HG03159 (cell line): ENCODE measurements around the gene FARP1.

Source experiments
- ATAC-seq: cut with Tn5 transposase; IDR thresholded peaks from one replicate; pipeline ENCODE4 v1.9.1; 2021; ENCODE audit warnings: mild to moderate bottlenecking, moderate library complexity; ENCODE audit not compliant: unreplicated experiment

FARP1 gene

DNA sequence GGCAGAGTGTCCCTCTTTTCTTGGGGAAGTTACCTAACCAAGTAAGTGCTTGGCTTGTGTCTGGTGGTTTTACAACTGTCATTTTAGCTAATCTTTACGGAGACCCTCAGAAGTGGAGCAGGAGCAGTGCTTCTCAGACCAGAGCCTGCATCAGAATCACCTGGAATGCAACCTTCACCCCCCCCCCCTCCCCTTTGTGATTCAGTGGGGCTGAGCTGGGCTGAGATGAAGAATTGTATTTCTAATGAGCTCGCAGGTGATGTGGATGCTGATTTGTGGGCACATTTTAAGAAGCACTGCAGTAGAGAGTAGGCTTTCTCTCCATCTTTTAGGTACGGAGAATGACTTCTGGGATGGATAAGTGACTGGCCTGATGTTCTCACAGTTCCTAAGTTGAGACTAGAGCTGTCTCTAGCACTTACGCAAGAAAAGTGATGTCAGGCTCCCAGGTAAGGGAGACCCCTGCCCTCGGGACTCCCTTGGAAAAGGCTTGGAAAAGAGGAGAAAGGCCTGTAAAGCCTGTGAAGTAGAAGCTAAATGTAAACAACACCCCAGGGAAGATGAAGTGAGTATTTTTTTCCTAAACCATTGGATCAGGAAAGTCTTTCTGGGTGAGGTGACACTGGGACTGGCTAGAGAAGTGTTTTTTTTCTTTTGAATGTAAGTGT is 57.5 kb downstream of the FARP1 start:
- ATAC-seq: no peak

DNA sequence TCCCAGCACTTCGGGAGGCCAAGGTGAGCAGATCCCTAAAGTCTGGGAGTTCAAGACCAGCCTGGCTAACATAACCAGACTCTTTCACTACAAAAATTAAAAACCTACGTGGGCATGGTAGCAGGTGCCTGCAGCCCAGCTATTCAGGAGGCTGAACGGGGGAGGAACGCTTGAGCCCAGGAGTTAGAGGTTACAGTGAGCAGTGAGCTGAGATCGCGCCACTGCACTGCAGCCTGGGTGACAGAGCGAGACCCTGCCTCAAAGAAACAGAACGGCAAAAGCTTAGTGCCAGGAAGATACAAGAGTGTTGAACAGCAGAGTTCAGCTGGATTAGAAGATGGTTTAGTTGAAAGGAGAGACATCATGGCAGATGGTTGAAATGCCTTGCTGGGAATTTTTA is 58.3 kb downstream of the FARP1 start:
- ATAC-seq: no peak

DNA sequence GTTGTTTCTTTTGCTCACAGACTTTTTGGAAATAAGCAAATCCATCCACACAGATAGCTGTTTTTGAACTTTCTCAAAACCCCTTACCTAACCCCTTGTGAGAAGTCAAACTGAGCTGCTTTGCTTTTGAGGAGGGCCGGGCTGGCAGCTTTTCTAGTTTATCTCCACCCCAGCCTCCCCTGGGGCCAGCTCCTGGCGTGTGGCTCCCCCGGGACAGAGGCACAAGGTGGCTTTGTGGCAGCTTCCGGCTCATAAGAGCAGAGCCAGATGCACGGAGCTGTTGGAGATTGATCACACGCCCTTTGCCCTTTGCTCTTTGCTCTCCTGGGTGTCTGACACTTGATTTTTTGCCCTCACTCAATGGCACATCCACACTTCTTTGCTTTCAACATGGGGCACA is 59.1 kb downstream of the FARP1 start:
- ATAC-seq: no peak

DNA sequence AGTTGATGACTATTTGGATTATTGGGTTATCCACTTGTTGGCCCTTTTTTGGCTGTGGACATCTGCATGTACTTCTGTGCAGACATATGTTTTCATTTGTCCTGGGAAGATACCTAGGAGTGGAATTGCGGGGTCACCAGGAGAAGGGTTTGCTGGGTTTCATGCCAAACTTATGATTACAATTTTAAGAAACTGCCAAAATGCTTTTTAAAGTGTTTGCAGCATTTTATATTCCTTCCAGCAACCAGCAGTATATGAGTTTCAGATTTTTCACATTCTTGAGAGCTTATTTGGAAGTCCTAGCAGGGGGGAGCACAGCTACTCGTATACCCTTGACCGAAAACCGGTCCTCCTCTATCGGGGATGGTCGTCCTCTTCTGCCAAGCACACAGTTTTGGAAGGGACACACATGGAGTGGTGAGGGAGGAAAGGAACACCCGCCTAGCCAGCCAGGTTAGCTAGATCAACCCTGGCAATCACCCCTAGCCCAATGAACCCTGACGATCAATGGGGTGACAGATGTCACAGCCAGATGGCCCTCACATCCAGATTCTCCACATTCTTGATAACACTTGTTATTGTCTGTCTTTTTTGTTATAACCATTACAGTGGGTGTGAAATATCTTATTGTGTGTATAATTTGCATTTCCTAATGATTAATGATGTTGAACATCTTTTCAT is 60.9 kb downstream of the FARP1 start:
- ATAC-seq: no peak

DNA sequence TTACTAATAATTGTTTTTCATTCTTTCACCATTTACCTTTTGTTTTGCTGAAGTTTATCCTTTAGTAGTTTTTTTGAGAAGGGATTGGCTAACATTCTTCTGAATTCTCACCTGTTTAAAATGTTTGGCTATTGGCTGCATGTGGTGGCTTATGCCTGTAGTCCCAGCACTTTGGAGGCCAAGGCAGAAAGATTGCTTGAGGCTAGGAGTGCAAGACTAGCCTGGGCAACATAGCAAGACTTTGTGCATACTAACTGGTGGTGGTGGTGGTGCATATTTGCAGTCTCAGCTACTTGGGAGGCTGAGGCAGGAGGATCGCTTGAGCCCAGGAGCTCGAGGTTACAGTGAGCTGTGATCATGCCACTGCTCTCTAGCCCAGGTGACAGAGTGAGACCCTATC is 61.7 kb downstream of the FARP1 start:
- ATAC-seq: no peak

DNA sequence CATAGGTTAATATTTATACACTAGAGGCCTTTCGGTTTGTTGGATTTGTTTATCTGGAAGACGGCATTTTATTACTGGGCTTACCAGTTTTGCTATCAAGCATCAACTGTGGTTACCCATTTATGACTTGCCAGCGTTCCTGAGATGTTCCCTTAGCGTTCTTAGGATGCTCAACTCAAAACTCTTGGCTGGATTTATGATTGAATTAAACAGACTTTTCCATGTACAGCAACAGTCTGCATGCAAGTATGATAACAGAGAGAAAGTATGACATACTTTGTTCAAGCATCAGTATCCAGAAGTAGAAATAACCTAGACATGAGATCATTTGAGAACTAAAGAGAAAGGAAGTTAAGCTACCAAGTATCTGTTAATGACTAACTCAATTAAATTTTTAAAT is 64.1 kb downstream of the FARP1 start:
- no peak for ATAC-seq

DNA sequence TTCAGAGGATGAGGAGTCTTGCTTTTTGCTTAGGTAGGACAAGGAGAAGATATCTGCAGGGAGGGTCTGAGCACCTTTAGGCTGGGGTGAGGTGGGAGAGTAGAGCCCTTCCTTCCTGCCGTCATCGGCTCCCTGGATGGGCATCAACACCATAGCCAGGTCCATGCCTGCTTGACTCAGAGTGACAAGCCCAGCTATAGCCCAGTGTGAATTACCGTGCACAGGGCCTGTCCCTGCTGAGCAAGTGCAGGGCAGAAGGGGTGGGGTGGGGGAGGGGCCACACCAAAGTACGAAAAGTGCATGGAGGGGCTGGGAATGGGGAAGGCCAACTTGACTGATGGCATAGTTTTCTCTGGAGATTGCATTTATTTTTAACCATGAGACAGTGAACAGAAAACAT is 64.5 kb downstream of the FARP1 start:
- ATAC-seq: no peak

DNA sequence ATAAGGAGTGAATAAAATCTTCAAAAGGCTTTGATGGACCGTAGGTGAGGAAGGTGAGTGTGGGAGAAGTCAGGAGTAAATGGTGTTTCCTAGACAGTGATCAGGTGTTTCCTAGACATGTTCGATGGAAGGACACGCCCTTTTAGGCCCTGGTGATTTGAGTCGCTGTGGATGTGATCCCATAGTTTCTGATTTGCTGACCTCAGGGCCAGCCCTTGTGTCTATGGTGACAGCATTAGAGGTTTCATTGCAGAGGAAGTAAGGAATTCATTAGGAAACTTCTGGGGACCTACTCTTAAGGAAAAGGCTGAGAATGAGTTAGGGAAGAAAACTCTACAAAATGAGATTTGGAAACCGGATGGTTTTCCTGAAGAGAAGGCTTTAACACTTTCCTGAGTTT is 65.7 kb downstream of the FARP1 start:
- no peak for ATAC-seq

DNA sequence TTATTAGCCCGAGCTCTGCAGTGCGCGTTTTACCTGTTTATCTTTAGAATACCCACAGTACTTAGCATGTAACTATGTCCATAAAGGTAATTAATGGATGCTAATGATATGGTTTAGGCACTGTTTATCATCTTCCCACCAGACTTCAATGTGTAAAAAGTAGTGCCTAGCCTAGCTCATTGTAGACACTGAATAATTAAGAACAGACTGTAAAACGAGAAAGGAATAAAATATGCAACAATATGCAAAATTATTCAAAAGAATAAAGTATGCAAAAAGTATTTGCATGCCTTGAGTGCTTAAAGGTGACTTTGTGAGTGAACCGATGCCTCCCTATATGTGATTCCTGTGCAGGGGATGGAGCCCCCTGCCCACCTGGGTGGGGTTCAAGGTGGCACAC is 69.9 kb downstream of the FARP1 start:
- no peak for ATAC-seq

DNA sequence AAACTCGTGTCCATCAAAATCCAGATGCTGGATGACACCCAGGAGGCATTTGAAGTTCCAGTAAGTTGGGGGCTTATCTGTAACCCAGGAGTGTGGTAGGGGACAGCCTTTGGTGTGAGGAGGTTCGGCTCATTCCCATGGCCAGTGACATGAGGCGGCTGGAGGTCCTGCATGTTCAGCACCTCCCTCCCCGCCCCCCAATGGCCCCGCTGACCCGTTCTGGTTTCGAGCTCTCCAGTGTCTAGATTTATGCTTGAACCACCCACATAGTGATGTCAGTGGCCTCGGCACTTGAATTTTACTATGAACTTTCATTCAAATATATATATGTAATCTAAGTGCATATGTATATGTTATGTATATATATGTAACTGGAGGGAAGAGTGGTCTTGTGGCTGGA is 70.5 kb downstream of the FARP1 start:
- ATAC-seq: no peak

DNA sequence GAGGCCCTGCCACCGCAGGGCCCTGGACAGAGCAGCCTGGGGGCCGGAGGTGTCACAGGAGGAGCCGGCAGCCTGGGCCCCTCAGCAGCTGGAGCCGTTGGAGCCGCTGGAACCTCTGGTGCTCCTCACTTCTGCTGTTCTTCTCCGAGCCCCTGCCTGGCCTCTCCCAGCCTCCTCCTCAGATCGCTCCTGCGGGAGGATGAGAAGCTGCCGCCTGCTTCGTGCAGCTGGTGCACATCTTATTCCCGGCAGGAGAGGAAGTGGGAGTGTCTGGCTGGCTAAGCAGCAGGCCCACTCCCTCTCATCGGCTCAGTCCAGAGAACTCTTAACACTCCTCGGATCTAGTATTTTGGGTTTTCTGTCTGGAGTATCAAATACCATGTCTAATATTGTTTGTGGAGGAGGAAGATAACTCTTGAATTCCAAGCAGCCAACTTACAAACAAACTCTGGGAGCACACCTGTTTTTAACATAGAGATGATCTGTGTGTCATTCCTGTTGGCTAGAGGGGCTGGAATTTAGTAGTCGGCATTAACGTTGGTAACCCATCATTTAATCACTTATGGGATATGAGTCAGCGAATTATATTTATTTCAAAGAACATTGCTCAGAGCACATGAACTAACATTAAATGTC is 71.2 kb downstream of the FARP1 start:
- no peak for ATAC-seq

DNA sequence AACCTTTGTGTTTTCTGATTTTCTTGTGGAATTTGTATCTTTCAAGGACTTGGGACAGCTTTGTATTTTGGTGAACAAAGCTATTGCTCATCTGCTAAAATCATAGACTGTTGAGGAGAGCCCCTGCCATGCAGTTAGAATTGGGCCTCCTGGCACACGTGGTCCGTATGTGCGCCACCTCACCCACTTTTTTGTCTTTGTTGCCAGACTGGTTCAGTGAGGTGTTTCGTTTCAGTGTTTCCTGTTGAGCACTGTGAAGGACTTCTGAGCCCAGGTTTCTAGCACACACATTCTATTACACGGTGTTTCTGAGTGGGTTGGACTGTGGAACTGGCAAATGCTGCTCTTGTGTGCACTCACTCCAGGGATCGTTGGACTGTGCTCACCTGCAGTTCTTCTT is 71.8 kb downstream of the FARP1 start:
- no peak for ATAC-seq

DNA sequence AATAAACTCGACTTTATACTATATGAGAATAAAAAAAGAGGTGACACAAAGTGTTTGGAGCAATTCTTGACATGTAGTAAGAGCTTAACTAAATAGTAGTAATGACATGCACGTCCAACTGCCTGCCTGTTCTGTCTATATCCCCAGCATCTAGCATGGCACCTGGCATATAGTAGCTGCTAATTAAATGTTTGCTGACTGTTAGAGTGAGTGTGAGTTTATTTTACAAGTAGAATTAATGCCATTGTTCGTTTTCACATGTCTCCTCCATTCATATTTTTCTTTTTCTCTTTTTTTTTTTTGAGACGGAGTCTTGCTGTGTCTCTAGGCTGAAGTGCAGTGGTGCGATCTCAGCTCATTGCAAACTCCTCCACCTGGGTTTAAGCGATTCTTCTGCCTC is 72.6 kb downstream of the FARP1 start:
- ATAC-seq: no peak

DNA sequence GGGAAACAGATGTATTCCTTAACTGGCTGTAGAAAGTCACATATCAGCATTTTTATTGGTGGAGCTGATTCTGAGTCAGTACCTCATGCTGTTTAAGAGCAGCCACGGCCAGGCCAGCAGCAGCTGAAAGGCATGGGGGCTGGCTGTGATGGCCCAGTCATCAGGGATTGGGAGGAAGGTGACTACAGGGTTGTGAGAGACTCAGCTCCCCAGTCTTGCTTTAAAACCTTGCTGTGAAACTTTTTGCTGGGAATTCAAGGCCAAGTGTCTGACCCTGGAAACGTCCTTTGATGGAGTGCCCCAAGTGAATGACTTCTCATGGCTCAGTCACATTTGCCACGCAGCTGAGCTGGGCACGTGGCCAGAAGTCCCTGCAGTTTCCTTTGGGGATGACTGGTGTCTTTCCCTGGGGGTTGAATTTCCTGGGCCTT is 73.3 kb downstream of the FARP1 start:
- ATAC-seq: no peak

DNA sequence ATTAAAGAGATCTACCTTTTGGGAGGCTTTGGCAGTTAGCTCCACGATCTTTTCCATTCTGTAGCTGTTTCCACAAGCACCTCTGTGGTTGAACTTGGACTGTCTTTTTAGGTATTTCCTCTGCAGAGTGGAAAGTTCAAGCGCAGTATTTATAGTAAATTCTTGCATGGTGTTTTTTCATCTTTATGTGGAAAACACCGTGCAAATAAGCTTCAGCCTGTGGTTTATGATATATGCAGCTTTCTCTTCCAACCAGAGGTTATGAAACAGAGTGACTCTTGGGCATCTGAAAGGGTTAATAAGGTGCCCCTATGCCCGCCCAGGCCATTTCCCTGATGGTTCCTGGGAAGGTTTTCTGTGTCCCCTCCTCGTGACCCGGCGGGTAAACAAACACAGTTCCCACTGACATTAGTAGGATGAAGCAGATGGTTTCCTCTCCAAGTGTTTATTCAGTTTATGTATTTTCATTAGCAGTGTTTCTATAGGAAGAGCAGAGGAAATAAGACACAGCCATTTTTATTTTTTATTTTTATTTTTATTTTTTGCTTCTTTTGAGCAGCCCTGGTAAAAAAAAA is 73.9 kb downstream of the FARP1 start:
- ATAC-seq: no peak

DNA sequence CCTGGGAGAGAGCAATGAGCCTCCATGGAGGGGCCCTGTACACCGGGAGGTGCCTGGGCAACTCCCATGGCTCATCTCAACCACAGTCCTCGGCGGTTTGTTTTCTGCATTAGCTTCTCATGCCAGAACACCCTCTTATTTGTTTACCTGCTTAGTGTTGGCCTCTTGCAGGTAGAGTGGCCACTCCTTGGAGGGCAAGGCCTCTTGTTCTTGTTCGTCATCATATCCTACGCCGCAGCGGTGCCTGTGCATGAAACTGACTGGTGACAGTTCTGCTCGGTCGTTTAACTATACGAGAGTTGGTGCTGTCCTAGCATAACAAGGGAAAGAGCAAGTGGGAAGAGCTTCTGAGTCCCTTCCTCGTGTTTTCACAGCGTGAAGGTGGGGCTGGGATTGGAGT is 74.7 kb downstream of the FARP1 start:
- ATAC-seq: no peak

DNA sequence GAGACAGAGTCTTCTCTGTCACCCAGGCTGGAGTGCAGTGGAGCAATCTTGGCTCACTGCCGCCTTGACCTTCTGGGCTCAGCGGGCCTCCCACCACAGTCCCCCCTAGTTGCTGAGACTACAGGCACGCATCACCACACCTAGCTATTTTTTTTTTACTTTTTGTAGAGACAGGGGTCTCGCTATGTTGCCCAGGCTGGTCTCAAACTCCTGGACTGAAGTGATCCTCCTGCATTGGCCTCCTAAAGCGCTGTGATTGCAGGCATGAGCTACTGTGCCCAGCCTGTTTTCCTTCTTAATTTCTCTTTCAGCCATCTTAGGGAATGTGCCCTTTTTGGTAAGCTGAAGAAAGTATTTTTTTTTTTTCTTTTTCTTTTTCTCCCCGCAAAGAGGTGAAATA is 76.8 kb downstream of the FARP1 start:
- ATAC-seq: no peak

DNA sequence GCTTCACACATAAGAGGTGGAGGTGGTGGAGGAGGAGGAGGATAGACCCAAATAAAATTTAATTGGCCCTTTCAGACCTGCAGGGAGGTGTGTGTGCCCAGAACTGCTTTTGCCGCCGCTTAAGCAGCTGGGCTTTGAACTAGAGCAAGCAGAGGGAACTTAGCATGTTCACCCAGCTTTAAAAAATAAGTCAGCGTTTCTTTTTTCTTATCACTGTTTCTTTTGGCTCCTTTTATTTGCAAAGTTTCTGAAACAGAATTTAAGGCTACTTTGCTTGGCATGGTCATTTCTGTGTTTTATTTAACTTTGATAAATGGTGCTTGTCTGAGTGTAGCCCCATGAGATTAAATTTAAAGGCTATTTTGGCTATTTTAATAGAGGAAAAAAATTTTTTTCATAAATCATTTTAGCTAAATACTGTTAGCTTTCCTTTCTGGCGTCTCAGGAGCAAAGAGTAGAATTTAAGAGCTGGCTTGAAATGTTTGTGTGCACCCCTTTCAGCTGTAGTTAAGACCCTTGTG is 77.4 kb downstream of the FARP1 start:
- ATAC-seq: no peak

DNA sequence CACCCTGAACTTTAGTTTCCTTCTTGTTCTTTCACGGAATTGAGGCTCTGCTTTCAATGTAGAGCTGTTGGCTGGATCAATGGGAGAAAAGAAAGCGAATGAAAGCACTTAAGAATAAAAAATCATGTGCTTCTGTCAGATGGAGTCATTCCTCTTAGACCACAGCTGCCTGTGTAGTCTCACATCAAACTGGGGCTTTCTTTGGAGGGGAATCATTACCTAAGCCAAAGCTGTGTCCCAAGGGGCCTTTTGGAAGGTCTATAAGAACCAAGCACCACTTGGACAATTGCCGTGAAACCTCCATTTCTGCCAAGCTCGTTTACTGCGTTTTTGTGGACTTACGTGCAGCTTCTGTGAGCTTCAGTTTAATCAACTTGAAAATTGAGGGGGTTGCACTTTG is 78.3 kb downstream of the FARP1 start:
- no peak for ATAC-seq

DNA sequence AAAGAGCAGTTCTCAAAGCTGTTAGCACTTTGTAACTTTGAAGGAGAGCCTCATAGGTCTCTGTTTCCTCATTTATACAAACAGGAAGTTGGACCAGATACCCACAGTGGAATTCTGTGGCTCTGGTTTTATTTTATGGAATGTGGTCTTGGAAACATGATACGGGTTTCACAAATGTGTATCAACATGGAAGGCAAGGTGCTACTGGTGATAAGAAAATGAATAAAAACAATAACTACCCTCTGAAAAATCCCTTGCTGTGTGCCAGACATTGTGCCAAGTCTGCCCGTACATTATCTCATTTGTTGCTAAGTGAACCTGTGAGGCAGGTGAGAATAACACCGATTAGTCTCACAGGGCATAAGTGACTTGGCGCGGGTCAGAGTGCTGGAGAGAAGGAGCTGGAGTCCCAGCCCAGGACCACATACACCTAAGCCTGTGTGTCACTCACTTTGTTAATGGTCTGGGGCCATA is 79.2 kb downstream of the FARP1 start:
- ATAC-seq: no peak

DNA sequence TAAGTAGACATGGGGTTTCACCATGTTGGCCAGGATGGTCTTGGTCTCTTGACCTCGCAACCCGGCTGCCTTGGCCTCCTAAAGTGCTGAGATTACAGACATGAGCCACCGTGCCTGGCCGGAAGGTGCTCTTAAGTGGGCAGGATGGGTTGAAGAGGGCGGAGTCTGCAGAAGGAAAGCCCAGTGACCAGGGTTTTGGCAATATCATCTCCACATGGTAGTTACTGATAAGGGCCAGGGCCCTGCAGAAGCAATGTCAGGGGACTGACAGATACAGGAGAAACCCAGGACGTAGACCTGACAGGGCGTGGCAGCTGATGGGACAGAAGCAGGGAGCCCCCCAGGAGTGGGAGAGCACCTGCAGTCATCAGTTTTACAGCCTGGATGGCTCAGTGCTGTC is 79.9 kb downstream of the FARP1 start:
- no peak for ATAC-seq

DNA sequence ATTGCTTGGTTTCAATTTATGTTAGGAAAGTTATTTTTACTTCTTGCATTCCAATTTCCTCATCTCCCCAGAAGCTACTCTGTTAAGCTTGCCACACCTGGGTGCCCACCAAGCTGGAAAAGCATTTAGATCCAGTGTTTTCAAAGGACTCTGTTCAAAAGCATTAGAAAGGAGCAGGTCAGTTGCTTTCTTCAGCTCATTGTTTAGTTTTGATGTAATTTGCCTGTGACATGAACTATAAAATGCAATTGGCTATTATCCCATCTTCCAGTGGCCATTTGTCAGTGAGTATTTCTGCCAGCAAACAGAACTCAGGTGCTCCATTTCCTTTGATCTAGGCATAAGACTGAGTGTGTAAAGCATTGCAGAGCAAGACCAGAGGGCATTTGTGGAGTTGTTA is 80.8 kb downstream of the FARP1 start:
- ATAC-seq: no peak
